CD1c-positive myeloid dendritic cell (primary cell): ENCODE data around the gene TANC1.

ENCODE experiments used
- DNase-seq: peaks from one replicate; pipeline ENCODE4 v3.0.0-alpha.2; 2016; ENCODE audit errors: extremely low spot score

TANC1 gene

GRCh38 chr2:159266554-159266953 is 298.1 kb downstream of the TANC1 start:
- no peak for DNase-seq

- DNase-seq: no peak
Measured at GRCh38 chr2:159267921-159268320, 299.5 kb downstream of the TANC1 start.

GRCh38 chr2:159270744-159271379 is 302.4 kb downstream of the TANC1 start:
- DNase-seq: no peak

GRCh38 chr2:159272156-159272555 is 303.7 kb downstream of the TANC1 start:
- no peak for DNase-seq

GRCh38 chr2:159275111-159275510 is 306.7 kb downstream of the TANC1 start:
- no peak for DNase-seq

- no peak for DNase-seq
Measured at GRCh38 chr2:159279700-159280099, 311.3 kb downstream of the TANC1 start.

GRCh38 chr2:159281002-159281401 is 312.6 kb downstream of the TANC1 start:
- no peak for DNase-seq
